ENCODE data around the gene LMAN2. TPM values are rescaled to one million over a fixed set of nuclear protein-coding genes. Genes with fewer than 3 reads are reported as not detected.
"Not testable (repeated sequence)": the region's sequence is repeated elsewhere in the genome, so short reads cannot be mapped to it uniquely, and the experiment has no call there.

Gene LMAN2
- total RNA-seq, 2 donors from 2014 or later: 137 to 185 TPM

GRCh38 chr5:177364159-177364962, 12.9 kb upstream of the LMAN2 start:
- H3K9me3 ChIP-seq: no peaks in the 10 kb centered on the region
- H3K9ac ChIP-seq (ENCODE audit: low read depth in 2 of 2, low read length in 2 of 2): no peak overlapping the region
- H3K36me3 ChIP-seq: no peaks in the 10 kb centered on the region
- H3K4me3 ChIP-seq: no peak overlapping the region
- intact Hi-C loops (cut with DNase I): no loop called here
- no peaks in the 10 kb centered on the region for H3K27me3 ChIP-seq
- no peaks in the 10 kb centered on the region for H3K4me1 ChIP-seq
- no peak overlapping the region for H3K27ac ChIP-seq
- TF ChIP-seq CTCF (IDR thresholded peaks at IDR 0.05): no peak
- DNase-seq: no peak

GRCh38 chr5:177363565-177363964, 12.1 kb upstream of the LMAN2 start:
- H3K27ac ChIP-seq: peak overlapping the region; percentile 72
- H3K4me3 ChIP-seq: peak overlapping the region; percentile 58
- no peaks in the 10 kb centered on the region for H3K36me3 ChIP-seq
- intact Hi-C loops (cut with DNase I): no loop called here
- peaks cover 2% of the 10 kb centered on the region for H3K4me1 ChIP-seq
- H3K9me3 ChIP-seq: no peaks in the 10 kb centered on the region
- H3K27me3 ChIP-seq: no peaks in the 10 kb centered on the region
- no peak overlapping the region for H3K9ac ChIP-seq (ENCODE audit: low read depth in 2 of 2, low read length in 2 of 2)
- no peak for DNase-seq
- TF ChIP-seq CTCF (IDR thresholded peaks at IDR 0.05): no peak

GRCh38 chr5:177362610-177363507, 11.4 kb upstream of the LMAN2 start:
- H3K4me1 ChIP-seq: peaks cover 7% of the 10 kb centered on the region

GRCh38 chr5:177362292-177362609, 10.8 kb upstream of the LMAN2 start:
- Histone ChIP-seq H3K9me3 (no peaks in the 10 kb centered on the region), H3K4me3 (no peak overlapping the region), H3K4me1 (peaks cover 7% of the 10 kb centered on the region), H3K27me3 (no peaks in the 10 kb centered on the region), H3K27ac (no peak overlapping the region), H3K36me3 (no peaks in the 10 kb centered on the region), H3K9ac (ENCODE audit: low read depth in 2 of 2, low read length in 2 of 2) (peak overlapping the region; percentile 50 to 59)
- TF ChIP-seq CTCF (IDR thresholded peaks at IDR 0.05): no peak
- no peak for DNase-seq
- intact Hi-C loops (cut with DNase I): no loop called here

More at GRCh38 chr5:177362610-177363507, 11.4 kb upstream of the LMAN2 start:
- H3K4me3 ChIP-seq: peak overlapping the region; percentile 58
- H3K9ac ChIP-seq (ENCODE audit: low read depth in 2 of 2, low read length in 2 of 2): peak overlapping the region; percentile 59 to 72
- no peak for TF ChIP-seq CTCF (IDR thresholded peaks at IDR 0.05)
- no peaks in the 10 kb centered on the region for H3K27me3 ChIP-seq
- H3K9me3 ChIP-seq: no peaks in the 10 kb centered on the region
- H3K27ac ChIP-seq: peak overlapping the region; percentile 72
- no peaks in the 10 kb centered on the region for H3K36me3 ChIP-seq
- intact Hi-C loops (cut with DNase I): no loop called here
- peak; percentile 83 for DNase-seq

GRCh38 chr5:177361418-177362291, 10.2 kb upstream of the LMAN2 start:
- no peak overlapping the region for H3K4me3 ChIP-seq

GRCh38 chr5:177360740-177361139, 9.3 kb upstream of the LMAN2 start:
- H3K27me3 ChIP-seq; H3K9me3 ChIP-seq; H3K4me3 ChIP-seq; H3K36me3 ChIP-seq; H3K27ac ChIP-seq; DNase-seq; intact Hi-C loops (cut with DNase I); H3K4me1 ChIP-seq; H3K9ac ChIP-seq (ENCODE audit: low read depth in 2 of 2, low read length in 2 of 2): not testable (repeated sequence)

More at GRCh38 chr5:177361418-177362291, 10.2 kb upstream of the LMAN2 start:
- Histone ChIP-seq H3K9me3 (no peaks in the 10 kb centered on the region), H3K4me1 (peaks cover 7% of the 10 kb centered on the region), H3K9ac (ENCODE audit: low read depth in 2 of 2, low read length in 2 of 2) (peak overlapping the region in 1 of 2 donors; percentile 50), H3K27ac (no peak overlapping the region), H3K27me3 (no peaks in the 10 kb centered on the region), H3K36me3 (no peaks in the 10 kb centered on the region)
- no peak for TF ChIP-seq CTCF (IDR thresholded peaks at IDR 0.05)
- intact Hi-C loops (cut with DNase I): no loop called here
- DNase-seq: no peak
